Measurements from ENCODE around the gene TMEM259. TPM values are rescaled to one million over a fixed set of nuclear protein-coding genes. Genes with fewer than 3 reads are reported as not detected.

TMEM259 gene
- total and polyA plus RNA-seq, 9 of the 15 experiments (the other 6 are each of a cell fraction or from before 2014, with no cell fraction given), result 0.52 to 231 (median 63.6) TPM

- TF ChIP-seq MYBL2 (IDR thresholded peaks at IDR 0.05; ENCODE audit: low read depth), result no peak
- TF ChIP-seq MYBL2 (CRISPR knock-in tag; IDR thresholded peaks at IDR 0.05; ENCODE audit: borderline replicate concordance), result no peak
- TF ChIP-seq SMAD2 (IDR thresholded peaks at IDR 0.05; ENCODE audit: low read depth, low read length), result no peak
- TF ChIP-seq MAFF (IDR thresholded peaks at IDR 0.05; ENCODE audit: low read length), result no peak
- no peak for TF ChIP-seq ZNF445 (CRISPR knock-in tag; IDR thresholded peaks at IDR 0.05; ENCODE audit: low read depth)
- TF ChIP-seq GABPA (tag; conservative IDR thresholded peaks at IDR 0.05; ENCODE audit: low read depth), result peak; percentile 97
- no peak for TF ChIP-seq NCOA4 (IDR thresholded peaks at IDR 0.05; ENCODE audit: partially characterized antibody)
- no peak; the same call in 1 of the 2 replicates for TF ChIP-seq LARP7 (IDR thresholded peaks at IDR 0.05)
- no peak for TF ChIP-seq MIER1 (IDR thresholded peaks at IDR 0.05; ENCODE audit: low read depth)
- no peak for TF ChIP-seq EP300 (IDR thresholded peaks at IDR 0.05; ENCODE audit: low read length)
- TF ChIP-seq, protein P1, sequence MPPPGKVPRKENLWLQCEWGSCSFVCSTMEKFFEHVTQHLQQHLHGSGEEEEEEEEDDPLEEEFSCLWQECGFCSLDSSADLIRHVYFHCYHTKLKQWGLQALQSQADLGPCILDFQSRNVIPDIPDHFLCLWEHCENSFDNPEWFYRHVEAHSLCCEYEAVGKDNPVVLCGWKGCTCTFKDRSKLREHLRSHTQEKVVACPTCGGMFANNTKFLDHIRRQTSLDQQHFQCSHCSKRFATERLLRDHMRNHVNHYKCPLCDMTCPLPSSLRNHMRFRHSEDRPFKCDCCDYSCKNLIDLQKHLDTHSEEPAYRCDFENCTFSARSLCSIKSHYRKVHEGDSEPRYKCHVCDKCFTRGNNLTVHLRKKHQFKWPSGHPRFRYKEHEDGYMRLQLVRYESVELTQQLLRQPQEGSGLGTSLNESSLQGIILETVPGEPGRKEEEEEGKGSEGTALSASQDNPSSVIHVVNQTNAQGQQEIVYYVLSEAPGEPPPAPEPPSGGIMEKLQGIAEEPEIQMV (tag; conservative IDR thresholded peaks at IDR 0.05; ENCODE audit: low read depth), result no peak
- TF ChIP-seq PATZ1 (CRISPR knock-in tag; IDR thresholded peaks at IDR 0.05; ENCODE audit: borderline replicate concordance), result no peak
- TF ChIP-seq CBX3 (IDR thresholded peaks at IDR 0.05; ENCODE audit: borderline replicate concordance in 1 of 2, low read length in 2 of 2), result no peak
- TF ChIP-seq ESRRA (IDR thresholded peaks at IDR 0.05; ENCODE audit: borderline replicate concordance, low read depth), result peak; percentile 68
- TF ChIP-seq TSC22D4 (tag; IDR thresholded peaks at IDR 0.05), result no peak
- TF ChIP-seq STAG1 (CRISPR knock-in tag; IDR thresholded peaks at IDR 0.05; ENCODE audit: borderline replicate concordance), result no peak
- TF ChIP-seq NFIC (IDR thresholded peaks at IDR 0.05), result no peak
- TF ChIP-seq PCBP1 (IDR thresholded peaks at IDR 0.05; ENCODE audit: low read depth, low read length, poor library complexity, severe bottlenecking), result no peak
- no peak for TF ChIP-seq ZBTB17 (CRISPR knock-in tag; IDR thresholded peaks at IDR 0.05)
- no peak for TF ChIP-seq HNRNPUL1 (IDR thresholded peaks at IDR 0.05; ENCODE audit: low read length)
- no peak for TF ChIP-seq EZH2 (IDR thresholded peaks at IDR 0.05; ENCODE audit: borderline replicate concordance, low read depth, low read length)
- TF ChIP-seq CCNT2 (IDR thresholded peaks at IDR 0.05; ENCODE audit: borderline replicate concordance, extremely low read depth, insufficient read length, low read depth, low read length), result peak; percentile 57
- TF ChIP-seq MAZ (CRISPR knock-in tag; conservative IDR thresholded peaks at IDR 0.05 in 1 of 2, IDR thresholded peaks at IDR 0.05 in 1 of 2), result peak; percentile 50 to 83; a peak in 3 of 4 replicates
Measured at GRCh38 chr19:984165-984967, 36.6 kb downstream of the TMEM259 start, which contains the start of gene WDR18 (continued).
